HL-60 (cell line): ENCODE data around the gene LYPLA2.
A peak's percentile ranks its signal among the peaks of the same experiment; 100 is the strongest.
"Not testable (repeated sequence)": the region's sequence is repeated elsewhere in the genome, so short reads cannot be mapped to it uniquely, and the experiment has no call there.

Experiments used
- DNase-seq, 2 experiments: peaks; one replicate each; pipeline ENCODE4 v3.0.0-alpha.2; 2010 to 2020; ENCODE audit warnings: low read depth in 1 of 2, low spot score in 1 of 2
- H3K27ac ChIP-seq: fragments of 250-450 bp; sonication (Bioruptor Pico); replicated peaks from 2 replicates; pipeline ENCODE4 v1.5.1; 2020; ENCODE audit warnings: mild to moderate bottlenecking, moderate library complexity
- H3K27me3 ChIP-seq: fragments of 250-450 bp; sonication (Bioruptor Pico); 2 replicates; pipeline ENCODE4 v1.5.1; 2021; ENCODE audit warnings: mild to moderate bottlenecking, moderate library complexity; ENCODE audit not compliant: insufficient read depth, poor library complexity, severe bottlenecking
- H3K4me3 ChIP-seq: replicated peaks from 2 replicates; pipeline ENCODE4 v1.5.1; 2011; ENCODE audit warnings: mild to moderate bottlenecking, control low read depth, low read length; ENCODE audit not compliant: insufficient read depth
- CTCF ChIP-seq: IDR thresholded peaks from one replicate; pipeline ENCODE4 v1.5.1; 2011; ENCODE audit warnings: low read length, control low read depth, inconsistent platforms; ENCODE audit not compliant: insufficient read depth
- GABPA ChIP-seq: IDR thresholded peaks from 2 replicates; pipeline ENCODE4 v1.6.1; 2012; ENCODE audit warnings: low read depth
- POLR2AphosphoS5 ChIP-seq: IDR thresholded peaks from 2 replicates; pipeline ENCODE4 v1.6.1; 2012; ENCODE audit warnings: low read depth
- REST ChIP-seq: IDR thresholded peaks from 2 replicates; pipeline ENCODE4 v1.6.1; 2012; ENCODE audit warnings: low read depth; ENCODE audit not compliant: insufficient replicate concordance
- SPI1 ChIP-seq: IDR thresholded peaks from 2 replicates; pipeline ENCODE4 v1.6.1; 2012; ENCODE audit warnings: low read depth, mild to moderate bottlenecking, borderline replicate concordance

The LYPLA2 gene

DNA sequence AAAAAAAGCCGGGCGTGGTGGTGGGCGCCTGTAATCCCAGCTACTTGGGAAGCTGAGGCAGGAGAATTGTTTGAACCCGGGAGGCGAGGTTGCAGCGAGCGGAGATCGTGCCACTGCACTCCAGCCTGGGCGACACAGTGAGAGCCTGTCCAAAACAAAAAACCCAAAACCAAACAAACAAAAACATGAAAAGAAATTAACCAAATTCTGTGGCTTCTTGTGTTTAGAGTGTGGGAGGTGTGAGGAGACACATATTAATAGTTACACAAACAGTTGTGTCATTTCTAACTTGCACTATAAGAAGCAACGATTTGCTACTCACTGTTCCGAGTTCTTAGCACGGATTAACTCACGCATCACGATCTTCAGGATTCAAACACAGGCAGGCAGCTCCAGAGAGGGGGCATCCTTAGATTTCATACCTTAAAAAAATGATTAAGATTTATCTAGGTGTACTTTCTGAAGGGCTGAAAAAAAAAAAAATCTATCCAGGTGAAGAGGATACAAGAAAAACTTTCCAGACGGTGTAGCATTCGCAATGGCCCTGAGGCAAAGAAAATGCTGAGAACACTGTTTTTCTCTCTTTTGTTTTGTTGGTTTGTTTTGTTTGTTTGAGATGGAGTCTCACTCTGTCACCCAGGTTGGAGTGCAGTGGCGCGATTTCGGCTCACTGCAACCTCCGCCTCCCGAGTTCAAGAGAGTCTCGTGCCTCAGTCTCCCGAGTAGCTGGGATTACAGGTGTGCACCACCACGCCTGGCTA is 35.0 kb downstream of the LYPLA2 start:
- Histone ChIP-seq H3K27me3 (no peaks in the 10 kb centered on the region), H3K27ac (peak overlapping the region; percentile 78), H3K4me3 (peak overlapping the region; percentile 93)
- DNase-seq = no peak
- no peak for TF ChIP-seq POLR2AphosphoS5
- no peak for TF ChIP-seq CTCF
- no peak for TF ChIP-seq REST
- no peak for TF ChIP-seq SPI1
- TF ChIP-seq GABPA = no peak

- not testable (repeated sequence) for H3K27ac ChIP-seq, H3K4me3 ChIP-seq, DNase-seq, H3K27me3 ChIP-seq
Measured at GRCh38 chr1:23826590-23826989, 35.6 kb downstream of the LYPLA2 start.

- Histone ChIP-seq H3K27ac (no peak overlapping the region), H3K4me3 (no peak overlapping the region), H3K27me3 (no peaks in the 10 kb centered on the region)
- no peak for DNase-seq
- TF ChIP-seq SPI1 (no peak), GABPA (no peak), REST (no peak), CTCF (no peak)
Measured at GRCh38 chr1:23827717-23828116, 36.8 kb downstream of the LYPLA2 start.

DNA sequence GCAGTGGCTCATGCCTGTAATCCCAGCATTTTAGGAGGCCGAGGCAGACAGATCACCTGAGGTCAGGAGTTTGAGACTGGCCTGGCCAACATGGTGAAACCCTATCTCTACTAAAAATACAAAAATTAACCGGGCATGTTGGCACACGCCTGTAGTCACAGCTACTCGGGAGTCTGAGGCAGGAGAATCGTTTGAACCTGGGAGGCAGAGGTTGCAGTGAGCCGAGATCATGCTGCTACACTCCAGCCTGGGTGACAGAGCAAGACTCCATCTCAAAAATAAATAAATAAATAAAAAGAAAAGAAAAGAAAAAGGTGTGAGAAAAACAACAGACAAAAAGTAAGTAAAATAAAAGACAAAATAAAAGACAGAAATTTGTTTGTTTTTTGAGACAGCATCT is 43.2 kb downstream of the LYPLA2 start:
- DNase-seq, H3K4me3 ChIP-seq, H3K27ac ChIP-seq, H3K27me3 ChIP-seq: not testable (repeated sequence)

- H3K4me3 ChIP-seq = no peak overlapping the region
- DNase-seq = peak in 1 of 2 experiments; percentile 51
- no peak for TF ChIP-seq CTCF
- no peak for TF ChIP-seq GABPA
- TF ChIP-seq POLR2AphosphoS5 = no peak
- TF ChIP-seq REST = no peak
- TF ChIP-seq SPI1 = peak; percentile 22; the same call in 1 of the 2 replicates
- no peaks in the 10 kb centered on the region for H3K27me3 ChIP-seq
- H3K27ac ChIP-seq = peak overlapping the region; percentile 22
Measured at GRCh38 chr1:23836037-23836436, 45.1 kb downstream of the LYPLA2 start.
